ENCODE results near the gene DDIT3.

Gene DDIT3

DNA sequence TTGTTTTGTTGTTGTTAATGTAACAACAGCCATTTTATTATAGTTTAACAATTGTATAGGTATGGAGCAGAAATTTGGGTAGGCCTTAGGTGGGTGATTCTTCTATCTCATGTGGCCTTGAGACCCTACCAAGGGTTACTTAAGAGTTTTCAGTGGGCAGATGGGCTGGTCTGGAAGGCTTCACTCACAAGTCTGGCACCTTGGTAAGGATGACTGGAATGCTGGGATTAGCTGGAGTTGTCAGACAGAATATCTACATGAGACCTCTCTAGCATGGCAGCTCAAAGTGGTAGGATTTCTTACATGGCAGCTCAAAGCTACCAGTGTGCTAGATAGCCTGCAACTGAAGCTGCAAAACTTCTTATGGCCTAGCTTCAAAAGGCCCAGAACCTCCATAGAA is 34.6 kb downstream of the DDIT3 start:
- TF ChIP-seq TAF1 (IDR thresholded peaks at IDR 0.05; ENCODE audit: borderline replicate concordance, insufficient read depth, low read length) (no peak), FOXP2 (optimal IDR thresholded peaks at IDR 0.05; ENCODE audit: borderline replicate concordance, extremely low read depth, extremely low read length, insufficient read depth) (no peak), SIN3A (IDR thresholded peaks at IDR 0.05; ENCODE audit: borderline replicate concordance, insufficient read depth, low read length) (no peak), POLR2AphosphoS5 (IDR thresholded peaks at IDR 0.05; ENCODE audit: low read depth, low read length) (no peak)
- TF ChIP-seq, protein P1, sequence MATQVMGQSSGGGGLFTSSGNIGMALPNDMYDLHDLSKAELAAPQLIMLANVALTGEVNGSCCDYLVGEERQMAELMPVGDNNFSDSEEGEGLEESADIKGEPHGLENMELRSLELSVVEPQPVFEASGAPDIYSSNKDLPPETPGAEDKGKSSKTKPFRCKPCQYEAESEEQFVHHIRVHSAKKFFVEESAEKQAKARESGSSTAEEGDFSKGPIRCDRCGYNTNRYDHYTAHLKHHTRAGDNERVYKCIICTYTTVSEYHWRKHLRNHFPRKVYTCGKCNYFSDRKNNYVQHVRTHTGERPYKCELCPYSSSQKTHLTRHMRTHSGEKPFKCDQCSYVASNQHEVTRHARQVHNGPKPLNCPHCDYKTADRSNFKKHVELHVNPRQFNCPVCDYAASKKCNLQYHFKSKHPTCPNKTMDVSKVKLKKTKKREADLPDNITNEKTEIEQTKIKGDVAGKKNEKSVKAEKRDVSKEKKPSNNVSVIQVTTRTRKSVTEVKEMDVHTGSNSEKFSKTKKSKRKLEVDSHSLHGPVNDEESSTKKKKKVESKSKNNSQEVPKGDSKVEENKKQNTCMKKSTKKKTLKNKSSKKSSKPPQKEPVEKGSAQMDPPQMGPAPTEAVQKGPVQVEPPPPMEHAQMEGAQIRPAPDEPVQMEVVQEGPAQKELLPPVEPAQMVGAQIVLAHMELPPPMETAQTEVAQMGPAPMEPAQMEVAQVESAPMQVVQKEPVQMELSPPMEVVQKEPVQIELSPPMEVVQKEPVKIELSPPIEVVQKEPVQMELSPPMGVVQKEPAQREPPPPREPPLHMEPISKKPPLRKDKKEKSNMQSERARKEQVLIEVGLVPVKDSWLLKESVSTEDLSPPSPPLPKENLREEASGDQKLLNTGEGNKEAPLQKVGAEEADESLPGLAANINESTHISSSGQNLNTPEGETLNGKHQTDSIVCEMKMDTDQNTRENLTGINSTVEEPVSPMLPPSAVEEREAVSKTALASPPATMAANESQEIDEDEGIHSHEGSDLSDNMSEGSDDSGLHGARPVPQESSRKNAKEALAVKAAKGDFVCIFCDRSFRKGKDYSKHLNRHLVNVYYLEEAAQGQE (IDR thresholded peaks at IDR 0.05; ENCODE audit: insufficient read depth in 1 of 2, low read depth in 2 of 2, low read length in 2 of 2) = no peak

DNA sequence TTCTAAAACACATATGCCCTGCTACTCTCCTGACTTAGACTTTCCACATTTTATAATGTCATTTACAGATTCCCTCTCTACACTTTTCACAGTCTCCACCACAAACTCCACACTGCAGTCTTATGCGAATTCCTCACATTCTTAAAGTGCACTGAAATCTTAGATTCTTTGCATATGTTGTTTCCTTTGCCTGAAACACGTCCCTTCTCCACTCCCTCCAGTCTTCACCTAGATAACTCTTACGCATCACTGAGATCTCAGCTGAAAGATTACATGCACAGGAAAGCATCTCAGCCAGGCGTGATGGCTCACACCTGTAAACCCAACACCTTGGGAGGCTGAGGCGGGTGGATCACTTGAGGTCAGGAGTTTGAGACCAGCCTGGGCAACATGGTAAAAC is 36.8 kb downstream of the DDIT3 start:
- TF ChIP-seq FOXP2 (optimal IDR thresholded peaks at IDR 0.05; ENCODE audit: borderline replicate concordance, extremely low read depth, extremely low read length, insufficient read depth) (no peak), POLR2AphosphoS5 (IDR thresholded peaks at IDR 0.05; ENCODE audit: low read depth, low read length) (no peak), SIN3A (IDR thresholded peaks at IDR 0.05; ENCODE audit: borderline replicate concordance, insufficient read depth, low read length) (no peak), TAF1 (IDR thresholded peaks at IDR 0.05; ENCODE audit: borderline replicate concordance, insufficient read depth, low read length) (no peak)
- TF ChIP-seq, protein P1 (IDR thresholded peaks at IDR 0.05; ENCODE audit: insufficient read depth in 1 of 2, low read depth in 2 of 2, low read length in 2 of 2) = no peak

DNA sequence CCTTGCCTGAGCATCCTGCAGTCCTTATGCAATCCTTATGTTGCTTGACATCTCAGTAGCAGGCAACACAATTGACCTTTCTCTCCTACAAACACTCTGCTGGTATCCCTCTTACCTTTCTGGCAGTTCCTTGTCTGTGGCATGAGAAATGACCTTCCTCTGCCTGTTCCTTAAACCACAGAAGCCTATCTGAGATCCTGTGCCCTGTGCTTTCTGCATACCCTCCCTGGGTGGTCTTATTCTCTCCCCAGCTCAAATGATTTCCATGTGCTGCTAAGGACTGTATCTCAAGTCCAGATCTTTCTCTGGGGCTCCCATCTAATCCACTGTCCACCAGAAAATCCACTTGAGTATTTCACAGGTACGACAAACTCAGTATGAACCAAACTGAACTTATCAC is 38.6 kb downstream of the DDIT3 start:
- TF ChIP-seq POLR2AphosphoS5 (IDR thresholded peaks at IDR 0.05; ENCODE audit: low read depth, low read length) = no peak
- TF ChIP-seq TAF1 (IDR thresholded peaks at IDR 0.05; ENCODE audit: borderline replicate concordance, insufficient read depth, low read length) = no peak
- TF ChIP-seq, protein P1 (IDR thresholded peaks at IDR 0.05; ENCODE audit: insufficient read depth in 1 of 2, low read depth in 2 of 2, low read length in 2 of 2) = no peak
- no peak for TF ChIP-seq FOXP2 (optimal IDR thresholded peaks at IDR 0.05; ENCODE audit: borderline replicate concordance, extremely low read depth, extremely low read length, insufficient read depth)
- TF ChIP-seq SIN3A (IDR thresholded peaks at IDR 0.05; ENCODE audit: borderline replicate concordance, insufficient read depth, low read length) = no peak

DNA sequence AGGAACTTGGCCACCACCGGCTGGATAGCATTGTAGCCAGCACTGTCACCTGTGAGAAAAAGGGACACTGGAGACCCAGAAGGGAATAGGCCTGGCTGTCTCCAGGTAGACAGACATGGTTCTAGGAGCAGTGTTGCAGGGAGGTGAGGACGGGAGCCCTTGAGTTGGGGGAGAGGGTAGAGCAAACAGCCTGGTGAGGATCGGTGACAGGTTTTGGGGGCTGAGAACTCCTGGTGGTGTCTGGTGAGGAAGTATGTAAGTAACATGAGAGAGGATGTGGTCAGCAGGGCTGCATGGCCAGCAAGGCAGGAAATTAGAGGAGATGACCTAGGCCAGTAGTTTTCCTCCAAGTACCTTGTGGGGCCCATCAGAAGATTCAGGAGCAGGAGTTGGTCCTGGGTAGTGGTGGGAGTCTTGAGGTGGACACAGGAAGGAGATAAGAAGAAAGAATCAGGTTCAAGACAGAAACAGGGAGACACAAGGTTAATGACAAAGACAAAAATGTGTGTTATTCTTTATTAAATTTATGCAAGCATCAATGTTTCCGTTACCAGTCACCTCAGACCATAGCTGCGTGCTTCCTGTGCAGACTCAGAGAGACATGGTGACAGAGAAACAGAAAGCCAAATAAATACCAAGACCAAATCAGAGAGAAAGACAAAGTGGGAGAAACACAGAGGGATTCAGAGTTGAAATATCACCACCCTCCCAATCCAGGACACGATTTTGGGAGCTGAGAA is 40.8 kb downstream of the DDIT3 start, which contains the start of gene ARHGAP9:
TSS of gene ARHGAP9 (minus strand) at position 491 of the 740 bp plus-strand sequence. CDS start at position 31, 460 bp downstream.
- no peak for TF ChIP-seq FOXP2 (optimal IDR thresholded peaks at IDR 0.05; ENCODE audit: borderline replicate concordance, extremely low read depth, extremely low read length, insufficient read depth)
- no peak for TF ChIP-seq POLR2AphosphoS5 (IDR thresholded peaks at IDR 0.05; ENCODE audit: low read depth, low read length)
- TF ChIP-seq, protein P1 (IDR thresholded peaks at IDR 0.05; ENCODE audit: insufficient read depth in 1 of 2, low read depth in 2 of 2, low read length in 2 of 2) = no peak
- TF ChIP-seq SIN3A (IDR thresholded peaks at IDR 0.05; ENCODE audit: borderline replicate concordance, insufficient read depth, low read length) = no peak
- TF ChIP-seq TAF1 (IDR thresholded peaks at IDR 0.05; ENCODE audit: borderline replicate concordance, insufficient read depth, low read length) = no peak

Measured in PFSK-1 (cell line).